OCI-LY3 (cell line): ENCODE data around the gene DPYD.

ENCODE experiments used
- H2AFZ ChIP-seq: fragments of 200-600, 300-600 bp; shearing (Covaris generic); 2 replicates; pipeline ENCODE4 v1.6.0; 2014; ENCODE audit warnings: antibody characterized with exemption, low read depth, low read length
- H3K27ac ChIP-seq: fragments of 200-600, 300-600 bp; sonication (generic); 2 replicates; pipeline ENCODE4 v1.5.1; 2014; ENCODE audit warnings: mild to moderate bottlenecking, low read length, moderate library complexity, mixed read lengths
- H3K27me3 ChIP-seq: fragments of 200-600, 300-600 bp; sonication (generic); 2 replicates; pipeline ENCODE4 v1.6.1; 2014; ENCODE audit warnings: low read depth, low read length, mixed read lengths
- H3K36me3 ChIP-seq: fragments of 200-600, 300-600 bp; sonication (generic); replicated peaks from 2 replicates; pipeline ENCODE3; 2014; ENCODE audit warnings: low read depth, low read length, mixed read lengths
- H3K4me1 ChIP-seq: fragments of 300-600, 200-600 bp; sonication (generic); 2 replicates; pipeline ENCODE4 v1.6.1; 2014; ENCODE audit warnings: low read length, mixed read lengths
- H3K4me2 ChIP-seq: fragments of 200-600, 300-600 bp; sonication (generic); 2 replicates; pipeline ENCODE4 v1.6.1; 2014; ENCODE audit warnings: low read length, mixed read lengths
- H3K4me3 ChIP-seq: fragments of 300-600, 200-600 bp; sonication (generic); 2 replicates; pipeline ENCODE4 v1.5.1; 2014; ENCODE audit warnings: antibody characterized with exemption, mild to moderate bottlenecking, low read length, moderate library complexity
- H3K79me2 ChIP-seq: fragments of 300-600, 200-600 bp; shearing (Covaris generic); 2 replicates; pipeline ENCODE4 v1.6.1; 2014; ENCODE audit warnings: mild to moderate bottlenecking, low read length, mixed read lengths
- H3K9ac ChIP-seq: fragments of 300-600, 200-600 bp; shearing (Covaris generic); 2 replicates; pipeline ENCODE4 v1.6.0; 2014; ENCODE audit warnings: mild to moderate bottlenecking, low read length, moderate library complexity
- H3K9me3 ChIP-seq: fragments of 200-600, 300-600 bp; shearing (Covaris generic); 2 replicates; pipeline ENCODE4 v1.6.1; 2014; ENCODE audit warnings: low read length, mixed read lengths; ENCODE audit not compliant: insufficient read depth
- H4K20me1 ChIP-seq: fragments of 200-600, 300-600 bp; sonication (generic); 2 replicates; pipeline ENCODE4 v1.6.1; 2016; ENCODE audit warnings: low read length, mixed read lengths; ENCODE audit not compliant: insufficient read depth
- CTCF ChIP-seq: fragments of 200-600, 300-600 bp; sonication (generic); IDR thresholded peaks from 2 replicates; pipeline ENCODE4 v1.5.1; 2014; ENCODE audit warnings: antibody characterized with exemption, low read length, low read depth
- EZH2phosphoT487 ChIP-seq: fragments of 200-600 bp; shearing (Covaris generic); IDR thresholded peaks from 2 replicates; pipeline ENCODE4 v1.6.1; 2018; ENCODE audit warnings: antibody characterized with exemption, mixed run types, low read depth

Gene DPYD

GRCh38 chr1:97680470-97680869, 240.4 kb downstream of the DPYD start:
- TF ChIP-seq CTCF (no peak), EZH2phosphoT487 (no peak)
- Histone ChIP-seq H3K4me3 (no peak overlapping the region), H3K27ac (no peak overlapping the region), H3K79me2 (no peaks in the 10 kb centered on the region), H3K36me3 (no peaks in the 10 kb centered on the region), H3K9ac (no peak overlapping the region), H2AFZ (no peak overlapping the region), H3K27me3 (no peaks in the 10 kb centered on the region), H3K4me2 (no peak overlapping the region), H3K4me1 (no peaks in the 10 kb centered on the region), H3K9me3 (no peaks in the 10 kb centered on the region), H4K20me1 (no peaks in the 10 kb centered on the region)

- Histone ChIP-seq H3K9ac (no peak overlapping the region), H3K79me2 (no peaks in the 10 kb centered on the region), H4K20me1 (no peaks in the 10 kb centered on the region), H2AFZ (no peak overlapping the region), H3K9me3 (no peaks in the 10 kb centered on the region), H3K4me1 (no peaks in the 10 kb centered on the region), H3K4me3 (no peak overlapping the region), H3K27me3 (no peaks in the 10 kb centered on the region), H3K36me3 (no peaks in the 10 kb centered on the region), H3K4me2 (no peak overlapping the region), H3K27ac (no peak overlapping the region)
- no peak for TF ChIP-seq CTCF
- no peak for TF ChIP-seq EZH2phosphoT487
Measured at GRCh38 chr1:97677702-97678101, 243.1 kb downstream of the DPYD start.

GRCh38 chr1:97674517-97674916, 246.3 kb downstream of the DPYD start:
- Histone ChIP-seq H3K36me3 (no peaks in the 10 kb centered on the region), H3K4me2 (no peak overlapping the region), H3K4me1 (no peaks in the 10 kb centered on the region), H3K9ac (no peak overlapping the region), H3K27me3 (no peaks in the 10 kb centered on the region), H3K9me3 (no peaks in the 10 kb centered on the region), H4K20me1 (no peaks in the 10 kb centered on the region), H3K27ac (no peak overlapping the region), H2AFZ (no peak overlapping the region), H3K79me2 (no peaks in the 10 kb centered on the region), H3K4me3 (no peak overlapping the region)
- TF ChIP-seq EZH2phosphoT487, result no peak
- TF ChIP-seq CTCF, result no peak

GRCh38 chr1:97668945-97669344, 251.9 kb downstream of the DPYD start:
- Histone ChIP-seq H4K20me1 (no peaks in the 10 kb centered on the region), H3K4me2 (no peak overlapping the region)

More at GRCh38 chr1:97668945-97669344, 251.9 kb downstream of the DPYD start:
- no peaks in the 10 kb centered on the region for H3K9me3 ChIP-seq
- H3K4me3 ChIP-seq, result no peak overlapping the region
- H3K79me2 ChIP-seq, result no peaks in the 10 kb centered on the region
- TF ChIP-seq CTCF (peak; percentile 19), EZH2phosphoT487 (no peak)
- H3K27me3 ChIP-seq, result no peaks in the 10 kb centered on the region
- H3K27ac ChIP-seq, result no peak overlapping the region
- no peaks in the 10 kb centered on the region for H3K4me1 ChIP-seq
- no peaks in the 10 kb centered on the region for H3K36me3 ChIP-seq
- no peak overlapping the region for H2AFZ ChIP-seq
- H3K9ac ChIP-seq, result no peak overlapping the region
